HG03342 (cell line): ENCODE measurements around the gene OR51G2.
A peak's percentile ranks its signal among the peaks of the same experiment; 100 is the strongest.
"Not testable (repeated sequence)": the region's sequence is repeated elsewhere in the genome, so short reads cannot be mapped to it uniquely, and the experiment has no call there.

ENCODE experiments used
- ATAC-seq: cut with Tn5 transposase; IDR thresholded peaks from one replicate; pipeline ENCODE4 v1.9.1; 2021; ENCODE audit warnings: mild to moderate bottlenecking, moderate library complexity; ENCODE audit not compliant: unreplicated experiment

The OR51G2 gene

GRCh38 chr11:4919250-4919649 lies at the start of gene OR51G2:
TSS of gene OR51G2 (minus strand) at chr11:4919350. CDS start at chr11:4915663, 3,687 bp downstream.
- no peak for ATAC-seq

GRCh38 chr11:4962816-4963215 lies 43.7 kb upstream of the OR51G2 start:
- no peak for ATAC-seq

GRCh38 chr11:4960877-4961276 lies 41.7 kb upstream of the OR51G2 start:
- ATAC-seq: no peak

- ATAC-seq: no peak
Measured at GRCh38 chr11:4957396-4957795, 38.2 kb upstream of the OR51G2 start.

GRCh38 chr11:4955613-4956012 lies 36.5 kb upstream of the OR51G2 start, which contains the start of gene OR51A2:
TSS of gene OR51A2 (minus strand) at chr11:4955713. CDS start at chr11:4955713, 0 bp downstream.
- not testable (repeated sequence) for ATAC-seq

GRCh38 chr11:4947505-4947904 lies 28.4 kb upstream of the OR51G2 start, which contains the start of gene OR51A4:
TSS of gene OR51A4 (minus strand) at chr11:4947605. CDS start at chr11:4947100, 505 bp downstream.
- no peak for ATAC-seq

GRCh38 chr11:4936745-4937144 lies 17.6 kb upstream of the OR51G2 start:
- no peak for ATAC-seq

GRCh38 chr11:4932751-4933150 lies 13.6 kb upstream of the OR51G2 start:
- no peak for ATAC-seq

- ATAC-seq: no peak
Measured at GRCh38 chr11:4926608-4927007, 7.5 kb upstream of the OR51G2 start.

GRCh38 chr11:4924239-4924638 lies 5.1 kb upstream of the OR51G2 start, which contains the start of gene OR51G1:
TSS of gene OR51G1 (minus strand) at chr11:4924339. CDS start at chr11:4924339, 0 bp downstream.
- no peak for ATAC-seq

GRCh38 chr11:4922304-4922703 lies 3.2 kb upstream of the OR51G2 start:
- ATAC-seq: no peak

GRCh38 chr11:4921796-4922195 lies 2.6 kb upstream of the OR51G2 start:
- no peak for ATAC-seq

GRCh38 chr11:4916581-4916980 lies 2.6 kb downstream of the OR51G2 start:
- ATAC-seq: no peak

- no peak for ATAC-seq
Measured at GRCh38 chr11:4903484-4903883, 15.7 kb downstream of the OR51G2 start, which contains the start of gene OR51A7. TSS of gene OR51A7 (plus strand) at chr11:4903783. CDS start at chr11:4907370, 3,587 bp downstream.

GRCh38 chr11:4891996-4892640 lies 27.0 kb downstream of the OR51G2 start:
- ATAC-seq: peak; percentile 46

- ATAC-seq: no peak
Measured at GRCh38 chr11:4890279-4890678, 28.9 kb downstream of the OR51G2 start.

GRCh38 chr11:4887591-4887990 lies 31.6 kb downstream of the OR51G2 start:
- no peak for ATAC-seq

GRCh38 chr11:4886186-4886585 lies 33.0 kb downstream of the OR51G2 start:
- no peak for ATAC-seq

GRCh38 chr11:4884361-4884760 lies 34.8 kb downstream of the OR51G2 start:
- no peak for ATAC-seq

GRCh38 chr11:4882543-4882942 lies 36.6 kb downstream of the OR51G2 start:
- no peak for ATAC-seq

GRCh38 chr11:4881860-4882500 lies 37.2 kb downstream of the OR51G2 start, which contains the start of gene OR51T1:
TSS of gene OR51T1 (plus strand) at chr11:4881900. CDS start at chr11:4881900, 0 bp downstream.
- no peak for ATAC-seq

- no peak for ATAC-seq
Measured at GRCh38 chr11:4881188-4881587, 38.0 kb downstream of the OR51G2 start.
